Measurements from ENCODE around the gene CCDC85B.
A peak's percentile ranks its signal among the peaks of the same experiment; 100 is the strongest.

CCDC85B gene

DNA sequence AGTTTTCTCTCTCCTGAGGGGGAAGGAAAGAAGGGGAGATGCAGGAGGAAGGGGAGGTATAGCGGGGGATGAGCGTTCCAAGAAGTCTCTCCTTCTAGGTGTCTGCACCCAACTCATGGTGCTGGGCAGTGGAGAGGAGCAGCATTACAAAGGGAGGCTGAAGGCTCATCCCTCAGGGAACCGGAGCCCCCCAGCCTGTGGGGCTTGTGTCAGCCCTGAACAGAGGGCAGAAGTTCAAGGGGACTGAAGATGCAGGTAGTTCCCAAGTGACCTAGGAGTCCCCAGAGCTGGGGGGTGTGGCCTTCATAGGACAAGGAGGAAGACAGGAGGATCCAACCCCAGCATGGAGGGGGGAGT, 26.6 kb downstream of the CCDC85B start:
- no peaks in the 10 kb centered on the region for H3K9me3 Mint-ChIP-seq
- peak overlapping the region; percentile 87 for H3K4me3 Mint-ChIP-seq
- H3K27ac Mint-ChIP-seq, result peak overlapping the region; percentile 17
- H3K27me3 Mint-ChIP-seq, result no peaks in the 10 kb centered on the region
- no peak for DNase-seq
- H3K36me3 Mint-ChIP-seq (ENCODE audit: low read depth), result peaks cover 26% of the 10 kb centered on the region
- H3K4me1 Mint-ChIP-seq (ENCODE audit: low read depth), result peaks cover 48% of the 10 kb centered on the region

DNA sequence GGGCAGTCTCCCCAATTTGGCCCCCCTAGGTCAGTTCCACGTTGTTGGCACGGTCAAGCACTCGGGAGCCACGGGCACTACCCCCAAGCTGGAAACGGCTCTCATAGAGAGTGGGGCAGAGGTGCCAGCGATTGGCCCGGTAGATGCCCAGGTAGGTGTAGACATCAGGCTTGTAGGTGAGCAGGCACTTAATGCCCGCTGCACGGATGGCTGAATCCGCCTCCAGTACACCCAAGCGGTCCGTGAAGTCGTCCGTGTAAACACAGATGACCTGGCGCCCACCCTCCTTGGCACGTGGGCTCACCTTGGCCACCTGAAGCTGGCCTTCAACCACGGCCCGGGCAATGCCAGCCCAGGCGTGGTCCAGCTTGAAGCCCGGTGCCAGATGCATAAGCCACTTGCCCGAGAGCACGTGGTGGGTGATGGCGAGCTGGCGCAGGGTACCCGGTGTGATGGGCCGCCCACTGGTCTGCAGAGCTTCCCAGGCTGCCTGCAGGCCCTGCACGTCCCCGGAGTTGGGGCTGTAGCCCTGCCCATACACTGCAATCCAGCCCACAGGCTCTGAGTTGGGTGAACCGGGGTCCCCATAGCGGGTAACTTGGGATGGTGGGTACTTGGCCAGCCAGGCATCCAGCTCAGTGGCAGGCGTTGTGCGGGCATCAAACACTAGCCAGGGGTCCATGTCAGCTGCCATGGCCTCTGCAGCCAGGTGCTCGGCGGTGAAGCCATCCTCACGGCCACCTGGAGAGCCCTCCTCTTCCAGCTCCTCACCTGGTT, 27.1 kb downstream of the CCDC85B start:
- Mint-ChIP-seq H3K4me3 (peak overlapping the region; percentile 87), H3K27ac (peak overlapping the region; percentile 91), H3K36me3 (ENCODE audit: low read depth) (peaks cover 32% of the 10 kb centered on the region), H3K9me3 (no peaks in the 10 kb centered on the region), H3K4me1 (ENCODE audit: low read depth) (peaks cover 53% of the 10 kb centered on the region), H3K27me3 (no peaks in the 10 kb centered on the region)
- DNase-seq, result no peak

DNA sequence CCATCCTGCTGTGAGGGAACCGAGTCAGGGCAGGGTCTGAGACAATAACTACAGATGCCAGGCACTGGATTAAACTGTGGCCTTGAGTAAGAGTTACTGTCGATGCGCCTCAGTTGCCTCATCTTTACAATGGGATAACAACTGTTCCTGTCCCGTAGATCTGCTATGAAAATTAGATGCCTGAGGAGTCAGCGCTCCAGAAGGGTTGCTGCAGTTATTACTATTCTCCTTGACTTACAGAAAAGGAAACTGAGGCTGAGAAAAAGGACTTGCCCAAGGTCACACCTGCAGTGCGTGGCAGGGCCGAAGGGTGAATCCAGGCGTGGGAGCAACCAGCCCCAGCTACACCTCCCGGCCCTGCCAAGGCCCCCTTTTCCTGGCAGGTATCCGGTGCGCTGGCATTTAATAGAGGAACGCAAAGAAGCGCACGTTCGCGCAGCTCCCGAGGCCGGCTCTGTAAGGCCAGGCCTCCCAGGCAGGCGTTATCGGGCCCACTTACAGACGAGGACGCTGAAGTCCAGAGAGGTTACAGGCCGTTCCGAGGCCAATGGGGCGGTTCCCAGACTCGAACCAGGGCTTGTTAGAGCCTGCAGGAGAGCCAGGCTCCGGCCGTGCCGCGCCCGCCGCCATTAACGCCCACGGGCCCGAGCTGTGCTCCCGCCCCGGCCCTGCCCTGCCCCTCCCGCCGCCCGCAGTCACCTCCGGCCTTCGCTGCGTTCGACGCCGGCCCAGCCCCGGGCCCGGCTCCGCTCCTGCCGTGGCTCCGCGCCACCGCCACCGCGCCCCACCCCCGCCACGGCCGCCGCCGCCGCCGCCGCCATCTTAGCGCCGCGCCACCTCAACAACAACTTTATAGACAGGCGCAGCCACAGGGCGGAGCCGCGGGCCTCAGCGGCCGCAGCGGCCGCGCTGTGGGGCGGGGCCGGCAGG, 28.0 kb downstream of the CCDC85B start, which contains the start of gene C11orf68:
C11orf68 (minus strand) TSS at position 852 of the 930 bp plus-strand sequence; CDS start at position 821, 31 bp downstream.
- Mint-ChIP-seq H3K4me3 (peak within 1 kb of the TSS; percentile 93), H3K27ac (peak within 1 kb of the TSS; percentile 93), H3K9me3 (no peaks in the 10 kb centered on the region), H3K27me3 (no peaks in the 10 kb centered on the region), H3K4me1 (ENCODE audit: low read depth) (peaks cover 56% of the 10 kb centered on the region), H3K36me3 (ENCODE audit: low read depth) (peaks cover 41% of the 10 kb centered on the region)
- DNase-seq, result no peak

DNA sequence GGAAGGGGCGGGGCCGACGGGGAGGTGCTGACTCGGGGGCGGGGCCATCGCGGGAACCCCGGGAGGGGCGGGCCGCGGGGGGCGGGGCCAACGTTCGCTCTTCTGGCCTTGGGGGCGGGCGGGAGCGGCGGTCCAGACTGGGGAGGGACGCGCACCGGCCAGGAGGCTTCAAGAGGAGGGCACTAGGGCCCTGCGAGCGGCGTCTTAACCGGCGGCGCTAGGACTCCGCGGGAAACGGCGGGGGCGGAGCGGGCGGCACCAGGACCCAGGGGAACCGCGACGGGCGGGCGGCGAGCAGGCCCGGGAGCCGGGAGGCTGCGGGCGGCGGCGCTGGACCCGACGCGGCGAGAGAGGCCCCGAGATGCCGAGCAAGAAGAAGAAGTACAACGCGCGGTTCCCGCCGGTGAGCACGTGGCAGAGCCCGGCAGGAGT, 28.7 kb downstream of the CCDC85B start, which contains the start of gene DRAP1:
DRAP1 (plus strand) TSS at position 286 of the 432 bp plus-strand sequence; CDS start at position 362, 76 bp downstream.
- peak; percentile 99 for DNase-seq
- Mint-ChIP-seq H3K4me3 (peak within 1 kb of the TSS; percentile 93), H3K4me1 (ENCODE audit: low read depth) (peaks cover 56% of the 10 kb centered on the region), H3K36me3 (ENCODE audit: low read depth) (peaks cover 42% of the 10 kb centered on the region), H3K9me3 (no peaks in the 10 kb centered on the region), H3K27me3 (no peaks in the 10 kb centered on the region), H3K27ac (peak within 1 kb of the TSS; percentile 93)

DNA sequence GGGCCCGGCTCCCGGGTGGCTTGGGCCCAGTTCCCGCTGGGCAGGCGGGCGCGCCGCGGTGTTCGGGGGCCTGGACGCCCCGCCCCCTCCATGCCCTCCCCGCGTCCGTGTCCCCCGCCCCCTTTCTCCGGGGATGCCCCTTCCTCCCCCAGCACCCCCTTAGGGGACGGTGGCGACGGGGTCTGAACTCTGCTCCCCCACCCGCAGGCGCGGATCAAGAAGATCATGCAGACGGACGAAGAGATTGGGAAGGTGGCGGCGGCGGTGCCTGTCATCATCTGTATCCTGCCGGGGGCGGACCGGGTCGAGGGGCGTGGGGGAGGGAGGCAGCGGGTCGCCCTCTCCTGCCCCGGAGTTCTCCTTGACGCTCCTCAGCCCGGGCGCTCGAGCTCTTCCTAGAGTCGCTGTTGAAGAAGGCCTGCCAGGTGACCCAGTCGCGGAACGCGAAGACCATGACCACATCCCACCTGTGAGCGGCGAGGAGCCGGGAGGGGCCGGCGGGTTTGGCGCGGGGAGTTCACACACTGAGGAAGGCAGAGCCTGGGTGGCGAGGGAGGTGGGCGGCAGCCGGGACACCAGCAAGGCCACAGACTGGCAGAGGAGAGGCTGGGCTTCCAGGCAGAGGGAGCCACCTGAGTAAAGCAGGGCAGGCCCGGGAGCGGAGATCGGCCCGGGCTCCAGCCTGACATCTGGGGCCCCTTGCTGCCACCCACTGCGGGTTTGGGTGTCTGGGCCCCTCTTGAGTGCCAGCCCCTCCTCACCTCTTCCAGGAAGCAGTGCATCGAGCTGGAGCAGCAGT, 29.3 kb downstream of the CCDC85B start:
- no peaks in the 10 kb centered on the region for H3K27me3 Mint-ChIP-seq
- H3K27ac Mint-ChIP-seq, result peak overlapping the region; percentile 93
- H3K4me1 Mint-ChIP-seq (ENCODE audit: low read depth), result peaks cover 53% of the 10 kb centered on the region
- DNase-seq, result no peak
- peaks cover 45% of the 10 kb centered on the region for H3K36me3 Mint-ChIP-seq (ENCODE audit: low read depth)
- peak overlapping the region; percentile 93 for H3K4me3 Mint-ChIP-seq
- no peaks in the 10 kb centered on the region for H3K9me3 Mint-ChIP-seq

DNA sequence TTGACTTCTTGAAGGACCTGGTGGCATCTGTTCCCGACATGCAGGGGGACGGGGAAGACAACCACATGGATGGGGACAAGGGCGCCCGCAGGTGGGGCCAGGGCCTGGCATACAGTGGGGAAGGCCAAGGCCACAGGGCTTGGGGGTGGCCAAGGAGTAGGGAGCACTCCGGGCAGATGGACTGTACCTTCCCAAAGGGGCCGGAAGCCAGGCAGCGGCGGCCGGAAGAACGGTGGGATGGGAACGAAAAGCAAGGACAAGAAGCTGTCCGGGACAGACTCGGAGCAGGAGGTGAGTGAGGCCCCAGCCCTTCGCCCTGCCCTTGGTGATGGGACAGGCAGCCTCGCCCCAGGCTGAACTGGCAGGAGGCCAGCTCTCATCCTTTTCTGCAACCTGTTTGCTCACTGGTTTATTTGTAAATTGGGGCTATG, 29.9 kb downstream of the CCDC85B start:
- Mint-ChIP-seq H3K4me3 (peak overlapping the region; percentile 93), H3K36me3 (ENCODE audit: low read depth) (peaks cover 45% of the 10 kb centered on the region), H3K27me3 (no peaks in the 10 kb centered on the region), H3K27ac (peak overlapping the region; percentile 93), H3K4me1 (ENCODE audit: low read depth) (peaks cover 47% of the 10 kb centered on the region), H3K9me3 (no peaks in the 10 kb centered on the region)
- DNase-seq, result no peak

DNA sequence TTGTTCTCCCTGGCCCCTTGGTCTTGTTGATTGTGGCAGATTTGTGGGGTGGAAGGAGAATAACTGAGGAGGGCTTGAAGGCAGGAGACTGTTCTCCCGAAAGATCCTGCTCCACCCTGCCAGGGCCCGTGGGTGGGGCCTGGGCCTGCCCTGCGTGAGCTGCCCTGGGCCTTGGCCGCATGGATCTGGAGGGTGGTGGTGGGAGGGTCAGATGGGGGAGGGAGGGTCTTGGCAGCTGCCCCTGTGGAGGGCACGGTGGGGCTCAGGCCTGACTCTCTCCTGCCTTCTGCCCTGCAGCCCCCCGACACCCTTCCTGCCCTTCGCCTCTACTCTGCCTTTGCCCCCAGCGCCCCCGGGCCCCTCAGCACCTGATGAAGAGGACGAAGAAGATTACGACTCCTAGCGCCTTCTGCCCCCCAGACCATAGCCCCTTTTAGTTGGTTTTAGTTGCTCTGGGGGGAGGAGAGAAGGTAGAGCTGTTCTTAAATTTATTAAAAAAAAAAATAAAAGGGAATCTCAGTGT, 30.6 kb downstream of the CCDC85B start:
- Mint-ChIP-seq H3K9me3 (no peaks in the 10 kb centered on the region), H3K4me3 (peak overlapping the region; percentile 93), H3K27me3 (no peaks in the 10 kb centered on the region), H3K36me3 (ENCODE audit: low read depth) (peaks cover 45% of the 10 kb centered on the region), H3K27ac (peak overlapping the region; percentile 93), H3K4me1 (ENCODE audit: low read depth) (peaks cover 41% of the 10 kb centered on the region)
- DNase-seq, result no peak

DNA sequence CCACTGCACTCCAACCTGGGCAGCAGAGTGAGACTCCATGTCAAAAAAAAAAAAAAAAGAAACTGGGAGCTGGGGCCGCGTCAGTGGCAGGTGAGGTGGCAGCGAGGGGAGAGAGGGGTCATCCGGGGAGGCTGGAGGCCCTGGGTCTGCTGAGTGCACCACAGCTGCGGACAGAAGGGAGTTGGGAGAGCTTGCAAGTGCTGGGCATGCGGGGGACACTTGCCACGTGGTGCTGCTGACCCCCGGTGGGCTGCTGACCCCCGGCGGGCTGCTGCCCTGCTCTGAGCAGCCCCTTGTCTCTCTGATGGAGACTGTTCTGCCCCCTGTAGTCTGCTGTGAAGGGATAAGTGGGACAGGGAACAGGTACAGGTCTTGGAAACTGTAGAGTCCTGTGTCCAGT, 31.4 kb downstream of the CCDC85B start:
- peak overlapping the region; percentile 44 for H3K27ac Mint-ChIP-seq
- peaks cover 44% of the 10 kb centered on the region for H3K36me3 Mint-ChIP-seq (ENCODE audit: low read depth)
- peaks cover 33% of the 10 kb centered on the region for H3K4me1 Mint-ChIP-seq (ENCODE audit: low read depth)
- H3K9me3 Mint-ChIP-seq, result no peaks in the 10 kb centered on the region
- peak overlapping the region; percentile 10 for H3K4me3 Mint-ChIP-seq
- H3K27me3 Mint-ChIP-seq, result no peaks in the 10 kb centered on the region
- no peak for DNase-seq

DNA sequence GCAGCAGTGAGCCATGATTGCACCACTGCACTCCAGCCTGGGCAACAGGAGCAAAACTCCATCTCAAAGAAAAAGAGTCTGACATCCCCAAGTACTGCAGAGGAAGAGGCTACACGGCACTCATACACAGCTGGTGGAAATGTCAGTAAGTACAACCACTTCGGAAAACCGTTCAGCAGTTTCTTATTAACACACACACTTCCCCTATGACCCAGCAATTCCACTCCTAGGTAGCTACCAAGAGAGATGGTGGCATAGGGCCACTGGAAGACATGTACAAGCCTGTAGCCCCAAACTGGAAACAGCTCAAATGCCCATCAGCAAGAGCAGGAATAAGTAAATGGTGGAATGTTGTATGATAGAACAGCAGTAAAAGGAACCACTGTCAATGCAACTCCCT, 32.1 kb downstream of the CCDC85B start:
- no peak overlapping the region for H3K4me3 Mint-ChIP-seq
- peak overlapping the region; percentile 35 for H3K27ac Mint-ChIP-seq
- no peaks in the 10 kb centered on the region for H3K9me3 Mint-ChIP-seq
- peaks cover 33% of the 10 kb centered on the region for H3K4me1 Mint-ChIP-seq (ENCODE audit: low read depth)
- H3K36me3 Mint-ChIP-seq (ENCODE audit: low read depth), result peaks cover 43% of the 10 kb centered on the region
- DNase-seq, result no peak
- no peaks in the 10 kb centered on the region for H3K27me3 Mint-ChIP-seq

DNA sequence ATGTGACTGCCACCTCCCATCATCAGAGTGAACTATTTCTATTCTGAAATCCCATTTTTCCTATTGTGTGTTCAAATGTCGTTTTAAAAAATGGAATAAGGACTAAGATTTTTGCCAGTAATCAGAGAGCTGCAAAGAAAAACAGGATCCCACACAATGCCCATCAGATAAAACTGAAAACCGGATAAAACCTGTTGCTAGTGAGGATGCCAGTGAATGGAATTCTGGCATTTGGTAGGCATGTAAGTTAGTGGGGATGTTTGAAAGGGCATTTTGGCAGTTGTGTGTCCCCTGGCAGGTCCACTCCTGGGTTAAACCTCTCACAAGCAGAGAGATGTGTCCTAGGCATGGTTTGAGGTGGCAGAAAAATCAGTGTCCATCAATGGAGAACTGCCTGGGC, 34.9 kb downstream of the CCDC85B start:
- no peak overlapping the region for H3K4me3 Mint-ChIP-seq
- no peaks in the 10 kb centered on the region for H3K9me3 Mint-ChIP-seq
- DNase-seq, result no peak
- H3K27ac Mint-ChIP-seq, result peak overlapping the region; percentile 70
- H3K27me3 Mint-ChIP-seq, result no peaks in the 10 kb centered on the region
- H3K4me1 Mint-ChIP-seq (ENCODE audit: low read depth), result peaks cover 38% of the 10 kb centered on the region
- H3K36me3 Mint-ChIP-seq (ENCODE audit: low read depth), result peaks cover 28% of the 10 kb centered on the region

DNA sequence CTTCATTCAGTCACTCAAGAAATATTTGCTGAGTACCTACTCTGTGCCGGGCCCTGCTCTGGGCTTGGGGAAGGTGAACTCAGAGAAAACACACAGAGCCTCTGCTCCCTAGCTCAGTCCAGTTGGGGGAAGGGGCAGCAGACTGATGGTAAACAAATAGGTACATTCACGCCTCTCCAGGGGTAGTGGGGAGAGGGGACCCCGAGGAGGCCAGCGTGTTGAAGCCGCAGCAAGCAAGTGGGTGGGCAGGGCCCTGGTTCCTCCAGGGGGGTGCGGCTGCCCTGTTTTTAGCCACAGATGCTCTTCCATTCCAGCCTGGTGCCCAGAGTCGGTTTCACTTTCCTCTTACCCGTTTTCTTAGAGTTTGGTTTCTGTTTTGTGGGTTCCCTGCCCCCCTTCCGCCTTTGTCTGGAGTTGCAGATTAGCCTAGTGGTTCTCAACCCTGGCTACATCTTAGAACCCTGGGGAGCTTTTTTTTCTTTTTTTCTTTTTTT, 37.5 kb downstream of the CCDC85B start:
- Mint-ChIP-seq H3K36me3 (ENCODE audit: low read depth) (peaks cover 9% of the 10 kb centered on the region), H3K27me3 (no peaks in the 10 kb centered on the region), H3K4me1 (ENCODE audit: low read depth) (peaks cover 42% of the 10 kb centered on the region), H3K9me3 (no peaks in the 10 kb centered on the region), H3K4me3 (peak overlapping the region; percentile 72), H3K27ac (peak overlapping the region; percentile 94)
- DNase-seq, result peak; percentile 74

DNA sequence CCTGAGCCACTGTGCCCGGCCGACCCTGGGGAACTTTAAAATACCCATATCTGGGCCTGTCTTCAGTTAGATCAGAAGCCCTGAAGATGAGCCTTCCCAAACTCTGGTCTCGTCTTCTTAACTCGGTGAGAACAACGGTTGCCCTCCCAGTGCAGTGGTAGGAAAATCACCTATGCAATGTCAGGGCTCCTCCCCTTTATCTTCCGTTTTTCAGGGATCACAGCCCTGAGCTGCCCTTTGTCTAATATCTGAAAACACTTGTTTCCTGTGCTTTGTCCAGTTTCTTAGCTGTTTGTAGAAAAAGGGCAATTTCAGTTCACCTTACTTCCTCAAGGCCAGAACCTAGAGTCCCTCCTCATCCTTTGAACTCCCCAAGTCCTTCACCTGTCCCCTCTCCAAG, 38.2 kb downstream of the CCDC85B start:
- peak overlapping the region; percentile 94 for H3K27ac Mint-ChIP-seq
- peaks cover 3% of the 10 kb centered on the region for H3K36me3 Mint-ChIP-seq (ENCODE audit: low read depth)
- no peaks in the 10 kb centered on the region for H3K9me3 Mint-ChIP-seq
- H3K4me3 Mint-ChIP-seq, result peak overlapping the region; percentile 72
- H3K4me1 Mint-ChIP-seq (ENCODE audit: low read depth), result peaks cover 40% of the 10 kb centered on the region
- no peaks in the 10 kb centered on the region for H3K27me3 Mint-ChIP-seq
- DNase-seq, result no peak

DNA sequence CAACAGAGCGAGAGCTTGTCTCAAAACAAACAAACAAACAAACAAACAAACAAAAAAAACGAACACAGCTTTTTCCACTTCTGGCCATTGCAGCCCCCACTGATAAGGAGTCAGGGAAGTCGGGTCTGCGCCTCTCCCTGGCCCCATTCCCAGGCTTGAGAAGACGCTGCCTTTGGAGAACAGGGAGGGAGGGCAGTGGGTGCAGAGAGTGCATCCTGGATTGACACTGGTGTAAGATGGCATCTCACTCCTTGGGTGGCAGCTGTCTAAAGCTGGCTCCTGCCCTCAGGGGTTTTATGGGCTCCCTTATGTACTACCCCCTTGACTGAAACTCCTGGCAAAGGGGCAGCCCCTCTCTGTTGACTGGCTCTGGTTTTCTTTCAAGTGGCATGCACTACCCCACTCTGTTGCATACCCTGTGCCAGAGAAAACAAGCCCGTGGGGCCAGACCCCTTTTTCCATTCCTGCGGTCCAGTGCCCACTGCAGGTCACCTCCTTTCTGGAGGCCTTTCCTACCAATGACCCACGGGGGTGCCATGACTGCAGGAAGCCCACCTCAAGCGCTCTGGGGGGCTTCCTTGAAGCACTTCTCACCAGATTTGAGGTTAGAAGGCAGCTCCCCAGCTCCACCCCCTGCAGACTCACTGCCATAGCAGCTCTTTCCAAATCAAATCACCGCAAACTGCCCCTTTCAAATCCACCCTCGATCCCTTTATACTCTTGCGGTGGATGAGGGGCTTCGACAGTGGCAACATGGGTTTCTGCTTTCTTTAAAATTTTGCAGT, 41.5 kb downstream of the CCDC85B start:
- Mint-ChIP-seq H3K4me1 (ENCODE audit: low read depth) (peaks cover 38% of the 10 kb centered on the region), H3K27ac (peak overlapping the region; percentile 63), H3K36me3 (ENCODE audit: low read depth) (no peaks in the 10 kb centered on the region), H3K9me3 (no peaks in the 10 kb centered on the region), H3K27me3 (no peaks in the 10 kb centered on the region), H3K4me3 (no peak overlapping the region)
- DNase-seq, result no peak
